ENCODE measurements around the gene PFKM. TPM values are rescaled to one million over a fixed set of nuclear protein-coding genes. Genes with fewer than 3 reads are reported as not detected.

The PFKM gene
- total RNA-seq, 1 donor from 2014 or later = 24.7 TPM

DNA sequence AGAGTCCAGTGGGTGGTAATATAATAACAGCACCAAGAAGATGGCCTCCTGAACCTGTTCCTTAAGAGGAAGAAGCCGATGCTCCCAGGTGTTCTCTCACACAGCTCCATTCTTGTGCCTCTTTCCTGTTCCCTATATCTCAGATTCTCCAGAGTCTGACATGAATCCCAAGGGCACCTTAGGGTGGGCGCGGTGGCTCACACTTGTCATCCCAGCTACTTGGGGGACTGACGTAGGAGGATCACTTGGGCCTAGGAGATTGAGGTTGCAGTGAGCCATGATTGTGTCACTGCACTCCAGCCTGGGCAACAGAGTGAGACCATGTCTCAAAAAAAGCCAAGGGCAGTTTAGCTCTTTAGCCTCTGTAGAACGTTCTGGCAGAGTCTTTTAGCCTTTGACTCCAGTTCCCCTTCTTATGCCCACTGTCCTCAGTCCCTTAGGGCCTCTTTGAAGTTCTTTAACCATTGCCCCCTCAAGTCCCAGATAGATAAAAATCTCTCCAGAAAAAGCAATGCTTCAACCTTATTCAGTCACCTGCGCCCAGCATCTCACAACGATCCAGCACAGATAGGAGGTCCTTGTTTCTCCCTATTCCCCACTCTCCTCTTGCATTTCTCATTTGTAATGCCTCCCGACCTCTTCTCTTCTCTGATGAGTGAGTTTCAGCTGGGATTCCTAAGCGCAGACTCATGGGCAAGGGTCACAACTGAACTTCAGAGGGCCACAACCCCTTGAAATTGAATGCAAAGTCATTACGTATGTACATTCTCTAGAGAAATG, 68.9 kb downstream of the PFKM start:
- ATAC-seq = no peak

DNA sequence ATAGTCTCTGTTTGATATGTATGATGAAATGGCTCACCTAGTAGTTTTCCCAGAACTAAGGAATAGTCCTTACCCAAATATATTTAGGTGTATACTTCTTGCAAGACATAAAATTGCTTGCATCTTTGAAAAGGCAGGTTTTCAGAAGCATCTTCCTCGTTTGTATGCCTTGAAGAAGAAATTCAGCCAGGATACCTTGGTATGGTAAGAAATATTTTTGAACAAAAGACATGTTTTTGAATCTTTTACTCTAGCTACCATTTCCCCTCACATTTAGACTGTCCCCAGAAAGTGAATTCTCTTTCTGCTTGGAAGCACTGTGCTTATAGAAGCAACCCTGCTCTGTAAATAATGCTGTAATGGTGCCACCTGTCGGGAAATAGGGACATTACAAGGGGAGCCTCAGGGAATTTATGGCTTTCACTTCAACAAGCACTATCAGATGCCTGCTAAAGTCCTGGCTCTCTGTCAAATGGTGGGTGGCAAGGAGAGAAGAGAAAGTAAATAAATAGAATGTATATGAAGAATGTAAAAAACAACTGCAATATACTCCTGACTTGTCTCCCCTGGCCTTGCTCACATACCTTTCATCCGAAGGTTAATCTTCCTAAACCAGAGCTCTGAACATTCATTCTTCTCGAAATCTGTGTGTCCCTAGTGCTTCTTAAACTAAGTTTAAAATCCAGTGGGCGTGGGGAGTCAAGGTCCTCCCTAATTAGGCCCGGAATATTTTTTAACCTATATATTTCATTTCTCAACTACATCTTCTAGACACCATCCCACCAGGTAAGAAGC, 70.4 kb downstream of the PFKM start:
- peak; percentile 66 for ATAC-seq

DNA sequence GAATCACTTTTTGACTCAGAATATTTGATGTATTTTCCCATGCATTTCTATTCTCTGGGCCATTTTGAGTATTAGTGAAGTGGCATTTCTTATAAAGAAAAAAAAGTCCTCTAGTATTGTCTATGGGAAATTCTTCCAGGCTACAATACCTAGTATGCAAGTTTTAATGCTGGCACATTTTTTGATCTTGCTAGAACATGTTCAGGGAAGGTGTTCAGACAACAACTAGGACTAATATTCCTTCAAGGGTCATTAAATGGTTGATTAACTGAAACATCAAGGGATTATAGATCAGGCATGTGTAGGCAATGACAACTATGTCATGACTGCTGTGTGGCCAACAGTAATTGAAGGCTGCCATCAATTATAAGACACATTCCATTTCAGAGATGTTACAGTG, 71.9 kb downstream of the PFKM start:
- peak; percentile 77 for ATAC-seq

DNA sequence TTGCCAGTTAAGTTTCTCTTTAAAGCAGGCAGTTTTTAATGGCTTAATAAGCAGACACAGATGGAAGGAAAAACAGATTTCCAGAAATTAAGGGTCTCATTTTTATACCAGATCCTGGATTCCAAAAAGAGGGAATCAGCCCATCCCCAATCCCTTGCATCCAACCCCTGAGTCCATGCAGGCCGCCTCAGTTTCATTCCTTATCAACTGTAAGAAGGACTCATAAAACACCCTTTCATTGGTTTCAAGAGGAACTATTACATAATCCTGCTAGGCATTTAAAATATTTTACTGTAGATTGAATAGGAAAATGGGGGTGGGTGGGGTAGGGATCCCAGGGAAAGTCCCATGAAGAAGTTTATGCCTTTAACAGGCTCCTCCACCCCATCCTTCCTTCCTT, 73.7 kb downstream of the PFKM start:
- ATAC-seq = no peak

DNA sequence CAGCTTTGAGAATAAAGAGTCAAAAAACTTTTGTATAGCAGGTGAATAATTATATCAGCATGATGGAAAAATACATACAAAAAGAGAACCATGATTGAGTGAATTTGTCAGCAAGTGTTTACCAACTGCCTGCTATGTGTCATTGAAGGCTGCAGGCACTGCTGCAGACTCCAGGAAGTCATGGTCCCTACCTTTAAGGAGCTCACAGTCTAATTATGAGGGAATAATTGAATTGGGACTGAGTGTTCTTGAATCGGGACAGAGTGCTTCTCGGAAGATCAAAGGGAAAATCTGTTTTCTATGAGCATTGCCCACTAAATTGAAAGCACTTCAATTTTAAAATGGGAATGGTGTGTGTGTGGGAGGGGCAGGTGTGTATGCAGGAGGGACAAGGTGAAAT, 74.5 kb downstream of the PFKM start:
- no peak for ATAC-seq

DNA sequence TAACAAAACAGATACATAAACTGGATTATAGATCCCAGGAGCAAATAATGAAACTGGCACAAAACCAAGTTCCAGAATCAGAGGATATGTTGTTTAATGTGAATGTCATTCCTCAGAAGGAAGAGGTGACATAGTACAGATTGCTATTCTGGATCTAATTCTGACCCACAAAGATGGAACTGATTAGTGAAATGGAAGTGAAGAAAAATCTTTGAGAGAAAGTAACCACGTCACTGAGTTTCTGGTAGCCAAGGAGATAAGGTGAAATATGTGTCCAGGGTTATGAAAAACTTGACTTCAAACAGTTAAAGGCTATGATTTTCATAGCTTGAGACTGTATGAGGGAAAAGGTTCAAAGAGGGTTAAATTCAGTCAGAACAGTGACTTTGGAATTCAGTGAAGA, 75.6 kb downstream of the PFKM start:
- no peak for ATAC-seq

Other genes with a start within 250 kb of the PFKM start
- 18.0 TPM for gene VDR, start 214.4 kb upstream of the PFKM start, total RNA-seq
- 45.4 TPM for gene TMEM106C, start 155.8 kb upstream of the PFKM start, total RNA-seq
- gene COL2A1, start 114.9 kb upstream of the PFKM start, total RNA-seq = not detected
- 13.4 TPM for gene SENP1, start 13.3 kb upstream of the PFKM start, total RNA-seq
- gene ASB8, start 38.2 kb downstream of the PFKM start, total RNA-seq = 24.7 TPM
- 0.20 TPM for gene CCDC184, start 64.3 kb downstream of the PFKM start, total RNA-seq
- gene OR10AD1, start 83.9 kb downstream of the PFKM start, total RNA-seq = not detected
- 6.5 TPM for gene ZNF641, start 231.6 kb downstream of the PFKM start, total RNA-seq

Data from esophagus mucosa (tissue), 1 donor.